Measurements from ENCODE around the gene ADAM12. TPM values are rescaled to one million over a fixed set of nuclear protein-coding genes. Genes with fewer than 3 reads are reported as not detected.

The ADAM12 gene
- total RNA-seq, 2 experiments from 2014 or later: 0.60 to 1.6 TPM

GRCh38 chr10:126085806-126086205 is 302.5 kb downstream of the ADAM12 start:
- ChIA-PET CTCF (no interaction called here), POLR2A (no interaction called here)
- no peak for ATAC-seq
- Mint-ChIP-seq H3K4me3 (no peak overlapping the region), H3K36me3 (ENCODE audit: low read depth) (no peaks in the 10 kb centered on the region), H3K9me3 (ENCODE audit: insufficient read depth) (no peaks in the 10 kb centered on the region), H3K4me1 (ENCODE audit: low read depth) (no peaks in the 10 kb centered on the region), H3K27ac (no peak overlapping the region), H3K27me3 (ENCODE audit: low read depth) (no peaks in the 10 kb centered on the region)
- DNase-seq: no peak

GRCh38 chr10:126084369-126084768 is 303.9 kb downstream of the ADAM12 start:
- Mint-ChIP-seq H3K4me1 (ENCODE audit: low read depth) (no peaks in the 10 kb centered on the region), H3K9me3 (ENCODE audit: insufficient read depth) (no peaks in the 10 kb centered on the region), H3K36me3 (ENCODE audit: low read depth) (no peaks in the 10 kb centered on the region), H3K27me3 (ENCODE audit: low read depth) (no peaks in the 10 kb centered on the region), H3K4me3 (no peak overlapping the region), H3K27ac (no peak overlapping the region)
- ChIA-PET CTCF (no interaction called here), POLR2A (no interaction called here)
- ATAC-seq (no peak), DNase-seq (no peak)

- Mint-ChIP-seq H3K9me3 (ENCODE audit: insufficient read depth) (no peaks in the 10 kb centered on the region), H3K4me1 (ENCODE audit: low read depth) (no peaks in the 10 kb centered on the region), H3K36me3 (ENCODE audit: low read depth) (no peaks in the 10 kb centered on the region), H3K4me3 (no peak overlapping the region), H3K27me3 (ENCODE audit: low read depth) (peaks cover 3% of the 10 kb centered on the region), H3K27ac (no peak overlapping the region)
- DNase-seq (no peak), ATAC-seq (no peak)
- POLR2A ChIA-PET: no interaction called here
- CTCF ChIA-PET: no interaction called here
Observed at GRCh38 chr10:126083009-126083408, 305.3 kb downstream of the ADAM12 start.

DNA sequence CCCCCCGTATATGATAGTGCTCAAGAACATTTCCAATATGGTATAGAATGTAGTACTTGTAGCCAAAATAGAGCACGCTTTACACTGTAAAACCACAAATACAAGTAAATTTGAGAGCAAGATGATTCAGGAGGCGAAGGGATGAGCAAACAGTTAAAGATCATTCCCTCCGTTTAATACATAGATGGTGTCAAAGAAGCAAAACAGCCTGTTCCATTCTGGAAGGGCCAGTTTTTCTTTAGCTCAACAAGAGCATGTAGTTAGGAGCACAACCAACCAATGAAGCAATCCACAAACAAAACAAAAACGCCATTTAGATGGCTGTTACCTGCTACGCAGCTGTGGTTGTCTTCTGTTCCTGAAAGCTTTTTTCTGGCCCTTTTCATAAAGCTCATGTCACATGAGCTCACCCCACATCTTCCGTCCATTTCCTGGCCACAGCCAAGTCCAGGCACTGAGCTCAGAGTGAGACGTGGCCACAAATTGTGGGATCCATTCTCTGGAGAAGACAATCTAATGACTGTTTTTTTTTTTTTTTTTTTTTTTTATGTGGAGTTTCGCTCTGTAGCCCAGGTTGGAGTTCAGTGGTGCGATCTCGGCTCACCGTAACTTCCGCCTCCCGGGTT is 306.3 kb downstream of the ADAM12 start:
- no peak for DNase-seq
- H3K4me1 Mint-ChIP-seq (ENCODE audit: low read depth): no peaks in the 10 kb centered on the region
- peaks cover 3% of the 10 kb centered on the region for H3K27me3 Mint-ChIP-seq (ENCODE audit: low read depth)
- CTCF ChIA-PET: no interaction called here
- no peak overlapping the region for H3K27ac Mint-ChIP-seq
- no peak for ATAC-seq
- H3K4me3 Mint-ChIP-seq: no peak overlapping the region
- H3K36me3 Mint-ChIP-seq (ENCODE audit: low read depth): no peaks in the 10 kb centered on the region
- POLR2A ChIA-PET: no interaction called here
- H3K9me3 Mint-ChIP-seq (ENCODE audit: insufficient read depth): no peaks in the 10 kb centered on the region

DNA sequence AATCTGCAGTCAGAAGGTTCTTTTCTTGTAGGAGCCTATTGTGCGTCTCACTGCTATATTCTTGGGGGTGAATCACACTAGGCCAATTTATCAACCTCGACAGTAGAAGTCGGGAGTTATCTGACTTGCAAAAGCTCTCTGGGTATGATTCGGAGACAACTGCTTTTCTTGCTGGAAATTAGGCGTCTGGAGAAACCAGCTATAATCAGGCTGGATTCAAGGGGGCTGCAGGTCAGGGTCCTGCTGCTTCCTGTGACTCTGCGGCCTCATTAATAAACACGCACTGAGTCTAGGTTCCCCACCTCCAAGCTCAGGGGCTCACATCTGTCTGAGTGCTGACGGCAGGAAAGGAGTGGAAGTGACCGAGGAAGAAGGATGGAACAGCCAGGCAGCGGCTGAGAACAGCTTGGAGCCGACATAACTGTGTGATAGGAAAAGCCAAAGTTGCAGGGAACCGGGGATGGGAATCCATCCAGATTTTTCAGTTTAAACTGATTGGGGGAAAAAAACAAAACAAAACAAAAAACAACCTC is 307.3 kb downstream of the ADAM12 start:
- no peak overlapping the region for H3K4me3 Mint-ChIP-seq
- POLR2A ChIA-PET: no interaction called here

GRCh38 chr10:126080291-126080825 is 307.9 kb downstream of the ADAM12 start:
- DNase-seq (no peak), ATAC-seq (no peak)
- no peaks in the 10 kb centered on the region for H3K9me3 Mint-ChIP-seq (ENCODE audit: insufficient read depth)
- no peaks in the 10 kb centered on the region for H3K36me3 Mint-ChIP-seq (ENCODE audit: low read depth)
- POLR2A ChIA-PET: no interaction called here
- no peak overlapping the region for H3K27ac Mint-ChIP-seq
- peaks cover 3% of the 10 kb centered on the region for H3K27me3 Mint-ChIP-seq (ENCODE audit: low read depth)
- H3K4me1 Mint-ChIP-seq (ENCODE audit: low read depth): no peaks in the 10 kb centered on the region
- H3K4me3 Mint-ChIP-seq: no peak overlapping the region
- CTCF ChIA-PET: no interaction called here

More for the DNA sequence above, 307.3 kb downstream of the ADAM12 start:
- H3K27ac Mint-ChIP-seq: no peak overlapping the region
- H3K4me1 Mint-ChIP-seq (ENCODE audit: low read depth): no peaks in the 10 kb centered on the region
- CTCF ChIA-PET: no interaction called here
- no peaks in the 10 kb centered on the region for H3K9me3 Mint-ChIP-seq (ENCODE audit: insufficient read depth)
- ATAC-seq (no peak), DNase-seq (no peak)
- no peaks in the 10 kb centered on the region for H3K36me3 Mint-ChIP-seq (ENCODE audit: low read depth)
- H3K27me3 Mint-ChIP-seq (ENCODE audit: low read depth): peaks cover 3% of the 10 kb centered on the region

- CTCF ChIA-PET: no interaction called here
- H3K36me3 Mint-ChIP-seq (ENCODE audit: low read depth): no peaks in the 10 kb centered on the region
- no peak for ATAC-seq
- no peak overlapping the region for H3K4me3 Mint-ChIP-seq
- no peaks in the 10 kb centered on the region for H3K4me1 Mint-ChIP-seq (ENCODE audit: low read depth)
- H3K9me3 Mint-ChIP-seq (ENCODE audit: insufficient read depth): no peaks in the 10 kb centered on the region
- POLR2A ChIA-PET: no interaction called here
- H3K27me3 Mint-ChIP-seq (ENCODE audit: low read depth): peaks cover 3% of the 10 kb centered on the region
- H3K27ac Mint-ChIP-seq: no peak overlapping the region
- no peak for DNase-seq
Observed at GRCh38 chr10:126075009-126075408, 313.3 kb downstream of the ADAM12 start.

GRCh38 chr10:126074291-126074690 is 314.0 kb downstream of the ADAM12 start:
- H3K4me1 Mint-ChIP-seq (ENCODE audit: low read depth): no peaks in the 10 kb centered on the region
- H3K36me3 Mint-ChIP-seq (ENCODE audit: low read depth): no peaks in the 10 kb centered on the region
- DNase-seq (no peak), ATAC-seq (no peak)
- ChIA-PET CTCF (no interaction called here), POLR2A (no interaction called here)
- H3K9me3 Mint-ChIP-seq (ENCODE audit: insufficient read depth): no peaks in the 10 kb centered on the region
- H3K27me3 Mint-ChIP-seq (ENCODE audit: low read depth): peaks cover 3% of the 10 kb centered on the region
- H3K27ac Mint-ChIP-seq: no peak overlapping the region
- H3K4me3 Mint-ChIP-seq: no peak overlapping the region

- H3K27ac Mint-ChIP-seq: no peak overlapping the region
- ATAC-seq: no peak
- ChIA-PET POLR2A (no interaction called here), CTCF (no interaction called here)
- H3K4me3 Mint-ChIP-seq: no peak overlapping the region
- H3K9me3 Mint-ChIP-seq (ENCODE audit: insufficient read depth): no peaks in the 10 kb centered on the region
- DNase-seq: no peak
- H3K4me1 Mint-ChIP-seq (ENCODE audit: low read depth): no peaks in the 10 kb centered on the region
- no peaks in the 10 kb centered on the region for H3K27me3 Mint-ChIP-seq (ENCODE audit: low read depth)
- no peaks in the 10 kb centered on the region for H3K36me3 Mint-ChIP-seq (ENCODE audit: low read depth)
Observed at GRCh38 chr10:126073606-126074005, 314.7 kb downstream of the ADAM12 start.

GRCh38 chr10:126072622-126073021 is 315.7 kb downstream of the ADAM12 start:
- Mint-ChIP-seq H3K4me1 (ENCODE audit: low read depth) (no peaks in the 10 kb centered on the region), H3K9me3 (ENCODE audit: insufficient read depth) (no peaks in the 10 kb centered on the region), H3K36me3 (ENCODE audit: low read depth) (no peaks in the 10 kb centered on the region), H3K4me3 (no peak overlapping the region), H3K27me3 (ENCODE audit: low read depth) (no peaks in the 10 kb centered on the region), H3K27ac (no peak overlapping the region)
- POLR2A ChIA-PET: no interaction called here
- CTCF ChIA-PET: no interaction called here
- ATAC-seq: no peak
- no peak for DNase-seq

- no peak for DNase-seq
- Mint-ChIP-seq H3K9me3 (ENCODE audit: insufficient read depth) (no peaks in the 10 kb centered on the region), H3K4me1 (ENCODE audit: low read depth) (no peaks in the 10 kb centered on the region), H3K4me3 (no peak overlapping the region), H3K27me3 (ENCODE audit: low read depth) (no peaks in the 10 kb centered on the region), H3K27ac (no peak overlapping the region), H3K36me3 (ENCODE audit: low read depth) (no peaks in the 10 kb centered on the region)
- POLR2A ChIA-PET: no interaction called here
- CTCF ChIA-PET: no interaction called here
- ATAC-seq: no peak
Observed at GRCh38 chr10:126070476-126071215, 317.6 kb downstream of the ADAM12 start.

- ChIA-PET CTCF (no interaction called here), POLR2A (no interaction called here)
- H3K27ac Mint-ChIP-seq: no peak overlapping the region
- no peaks in the 10 kb centered on the region for H3K36me3 Mint-ChIP-seq (ENCODE audit: low read depth)
- H3K9me3 Mint-ChIP-seq (ENCODE audit: insufficient read depth): no peaks in the 10 kb centered on the region
- ATAC-seq: no peak
- no peaks in the 10 kb centered on the region for H3K4me1 Mint-ChIP-seq (ENCODE audit: low read depth)
- no peak for DNase-seq
- no peaks in the 10 kb centered on the region for H3K27me3 Mint-ChIP-seq (ENCODE audit: low read depth)
- no peak overlapping the region for H3K4me3 Mint-ChIP-seq
Observed at GRCh38 chr10:126068322-126068721, 320.0 kb downstream of the ADAM12 start.

Measured in activated CD8-positive, alpha-beta T cell treated with anti-CD3 and anti-CD28 coated beads, Interleukin-2, amount 10 ng/mL, durations not matched to agents 7 days and 5 days (primary cell).